Fibroblast of lung (primary cell): ENCODE data around the gene SAP30. TPM values are rescaled to one million over a fixed set of nuclear protein-coding genes. Genes with fewer than 3 reads are reported as not detected.

Experiments used
- DNase-seq, 2 donors: peaks; one replicate each; pipeline versions ENCODE4 v3.0.0 to v3.0.0-alpha.2; 2010; ENCODE audit warnings: low read depth in 2 of 2
- H2AFZ ChIP-seq: 2 replicates; pipeline ENCODE4 v1.5.1; 2012; ENCODE audit warnings: low read length, control low read depth, inconsistent platforms
- H3K27ac ChIP-seq: 2 replicates; pipeline ENCODE4 v1.5.1; 2011; ENCODE audit warnings: low read length, control low read depth; ENCODE audit not compliant: insufficient read depth
- H3K27me3 ChIP-seq: 2 replicates; pipeline ENCODE4 v1.5.1; 2011; ENCODE audit warnings: mild to moderate bottlenecking, low read length; ENCODE audit not compliant: control insufficient read depth, insufficient read depth
- H3K36me3 ChIP-seq: 2 replicates; pipeline ENCODE4 v1.5.1; 2011; ENCODE audit warnings: low read length; ENCODE audit not compliant: control insufficient read depth, insufficient read depth
- H3K4me1 ChIP-seq: 2 replicates; pipeline ENCODE4 v1.5.1; 2011; ENCODE audit warnings: low read length; ENCODE audit not compliant: control insufficient read depth, insufficient read depth; ENCODE audit errors: extremely low read depth
- H3K4me2 ChIP-seq: 2 replicates; pipeline ENCODE4 v1.5.1; 2011; ENCODE audit warnings: low read length, control low read depth; ENCODE audit not compliant: insufficient read depth; ENCODE audit errors: extremely low read depth
- H3K4me3 ChIP-seq, 4 experiments: fragments of 200-600 bp in 1 of 4; sonication (generic) in 1 of 4; replicated peaks in 1 of 4; 2 replicates each; pipeline ENCODE4 v1.5.1; 2011 to 2016; ENCODE audit warnings: low read length in 4 of 4, low read depth in 3 of 4, mild to moderate bottlenecking in 3 of 4, control low read depth in 2 of 4, inconsistent platforms in 1 of 4, mixed read lengths in 1 of 4; ENCODE audit not compliant: insufficient read depth in 1 of 4; ENCODE audit errors: control extremely low read depth in 1 of 4
- H3K79me2 ChIP-seq: 2 replicates; pipeline ENCODE4 v1.5.1; 2012; ENCODE audit warnings: mild to moderate bottlenecking, low read length, inconsistent platforms; ENCODE audit not compliant: control insufficient read depth, insufficient read depth
- H3K9ac ChIP-seq: 2 replicates; pipeline ENCODE4 v1.5.1; 2011; ENCODE audit warnings: mild to moderate bottlenecking, low read length, control low read depth; ENCODE audit not compliant: insufficient read depth
- H3K9me3 ChIP-seq: 2 replicates; pipeline ENCODE4 v1.5.1; 2012; ENCODE audit warnings: low read depth, low read length; ENCODE audit not compliant: control insufficient read depth, insufficient read depth
- H4K20me1 ChIP-seq: 2 replicates; pipeline ENCODE4 v1.5.1; 2011; ENCODE audit warnings: low read length; ENCODE audit not compliant: control insufficient read depth, insufficient read depth; ENCODE audit errors: extremely low read depth
- EZH2 ChIP-seq: IDR thresholded peaks from 2 replicates; pipeline ENCODE4 v1.5.1; 2012; ENCODE audit warnings: low read length, control low read depth, mild to moderate bottlenecking; ENCODE audit errors: missing control alignments
- polyA plus RNA-seq, 2 donors: library from polyadenylated mRNA; depleted of rRNA in 1 of 2; stranded (reverse) in 1 of 2; unstranded in 1 of 2; fragments of >200 nt; gene quantifications; 2 replicates each; pipeline ENCODE4 v1.2.1, GENCODE V29; 2011 to 2012; ENCODE audit warnings: missing spikeins in 1 of 2
- total RNA-seq: library from RNA; depleted of rRNA; stranded (reverse); fragments of >200 nt; gene quantifications from 2 replicates; pipeline ENCODE4 v1.2.1, GENCODE V29; 2014
- TF ChIP-seq, protein P1 (sequence below), 2 donors: IDR thresholded peaks in 1 of 2; conservative IDR thresholded peaks in 1 of 2; 1 replicate in 1 of 2; 2 replicates in 1 of 2; pipeline ENCODE4 v1.5.1; 2011 to 2012; ENCODE audit warnings: low read length in 2 of 2, control low read depth in 1 of 2, inconsistent platforms in 1 of 2, low read depth in 1 of 2, mild to moderate bottlenecking in 1 of 2

SAP30 gene
- total and polyA plus RNA-seq, 2 donors (not counting 1 experiment from before 2014, with no cell fraction given), result 32.5 to 101 TPM

DNA sequence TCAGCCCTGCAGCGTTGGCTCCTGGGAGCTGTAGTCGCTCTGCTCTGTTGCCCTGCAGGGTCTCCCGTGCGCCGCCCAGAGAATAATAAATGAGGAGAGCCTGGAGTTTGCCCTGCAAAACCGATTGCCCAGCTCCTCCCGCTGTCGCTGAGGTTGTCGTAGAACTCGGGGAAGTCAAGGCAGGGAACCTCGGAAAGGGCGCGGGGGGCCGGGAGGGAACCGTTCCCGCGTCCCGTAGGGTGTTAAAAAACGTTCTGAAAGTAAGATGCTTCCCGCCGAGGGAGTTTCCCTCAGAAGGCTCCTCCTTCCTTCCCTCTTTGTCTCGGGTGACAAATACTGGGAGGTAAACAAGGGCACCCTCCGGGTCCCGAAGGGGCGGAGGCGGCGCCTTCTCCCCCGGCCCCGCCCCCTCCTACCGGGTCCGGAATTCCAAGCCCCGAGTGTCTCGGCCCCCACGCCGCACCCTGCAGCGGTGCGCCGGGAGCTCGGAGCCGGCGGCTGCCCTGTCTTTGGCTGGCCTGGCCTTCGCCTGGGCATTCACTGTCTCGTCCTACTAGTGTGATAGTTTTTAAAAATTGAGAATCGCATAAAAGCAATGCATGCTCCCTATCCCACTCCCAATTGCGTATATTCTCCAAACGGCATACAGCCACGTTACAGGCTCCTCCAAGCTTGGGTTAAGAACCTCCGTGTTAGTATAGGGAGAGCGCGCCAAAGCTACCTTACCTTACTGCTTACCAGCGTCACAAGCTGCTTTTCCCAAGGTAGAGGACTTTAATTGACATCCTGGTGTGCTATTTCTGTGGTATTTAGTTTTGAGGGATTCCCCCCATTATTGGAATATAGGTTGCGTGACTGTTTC is 35.6 kb upstream of the SAP30 start:
- peaks cover 38% of the 10 kb centered on the region for H3K79me2 ChIP-seq
- peaks cover 3% of the 10 kb centered on the region for H3K4me1 ChIP-seq
- peak; percentile 78 to 79 for DNase-seq
- H3K4me3 ChIP-seq, result peak overlapping the region; percentile 85 to 92 (median 87)
- H4K20me1 ChIP-seq, result no peaks in the 10 kb centered on the region
- no peaks in the 10 kb centered on the region for H3K9me3 ChIP-seq
- H2AFZ ChIP-seq, result peak overlapping the region; percentile 79
- H3K27ac ChIP-seq, result peak overlapping the region; percentile 83
- TF ChIP-seq EZH2, result no peak
- TF ChIP-seq, protein P1, sequence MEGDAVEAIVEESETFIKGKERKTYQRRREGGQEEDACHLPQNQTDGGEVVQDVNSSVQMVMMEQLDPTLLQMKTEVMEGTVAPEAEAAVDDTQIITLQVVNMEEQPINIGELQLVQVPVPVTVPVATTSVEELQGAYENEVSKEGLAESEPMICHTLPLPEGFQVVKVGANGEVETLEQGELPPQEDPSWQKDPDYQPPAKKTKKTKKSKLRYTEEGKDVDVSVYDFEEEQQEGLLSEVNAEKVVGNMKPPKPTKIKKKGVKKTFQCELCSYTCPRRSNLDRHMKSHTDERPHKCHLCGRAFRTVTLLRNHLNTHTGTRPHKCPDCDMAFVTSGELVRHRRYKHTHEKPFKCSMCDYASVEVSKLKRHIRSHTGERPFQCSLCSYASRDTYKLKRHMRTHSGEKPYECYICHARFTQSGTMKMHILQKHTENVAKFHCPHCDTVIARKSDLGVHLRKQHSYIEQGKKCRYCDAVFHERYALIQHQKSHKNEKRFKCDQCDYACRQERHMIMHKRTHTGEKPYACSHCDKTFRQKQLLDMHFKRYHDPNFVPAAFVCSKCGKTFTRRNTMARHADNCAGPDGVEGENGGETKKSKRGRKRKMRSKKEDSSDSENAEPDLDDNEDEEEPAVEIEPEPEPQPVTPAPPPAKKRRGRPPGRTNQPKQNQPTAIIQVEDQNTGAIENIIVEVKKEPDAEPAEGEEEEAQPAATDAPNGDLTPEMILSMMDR (conservative IDR thresholded peaks at IDR 0.05 in 1 of 2, IDR thresholded peaks at IDR 0.05 in 1 of 2; ENCODE audit: low read depth in 1 of 2, low read length in 2 of 2), result no peak
- H3K9ac ChIP-seq, result peak overlapping the region; percentile 68
- H3K27me3 ChIP-seq, result no peaks in the 10 kb centered on the region
- H3K4me2 ChIP-seq, result peak overlapping the region; percentile 83
- H3K36me3 ChIP-seq, result no peaks in the 10 kb centered on the region

- Histone ChIP-seq H3K4me1 (no peaks in the 10 kb centered on the region), H3K27me3 (no peaks in the 10 kb centered on the region), H4K20me1 (no peaks in the 10 kb centered on the region), H2AFZ (no peak overlapping the region), H3K4me2 (no peak overlapping the region), H3K36me3 (no peaks in the 10 kb centered on the region), H3K27ac (no peak overlapping the region), H3K9ac (no peak overlapping the region), H3K79me2 (peaks cover 16% of the 10 kb centered on the region), H3K4me3 (no peak overlapping the region), H3K9me3 (no peaks in the 10 kb centered on the region)
- no peak for DNase-seq
- TF ChIP-seq EZH2, result no peak
- TF ChIP-seq, protein P1 (conservative IDR thresholded peaks at IDR 0.05 in 1 of 2, IDR thresholded peaks at IDR 0.05 in 1 of 2; ENCODE audit: low read depth in 1 of 2, low read length in 2 of 2), result no peak
Measured at GRCh38 chr4:173337463-173337862, 33.3 kb upstream of the SAP30 start.

DNA sequence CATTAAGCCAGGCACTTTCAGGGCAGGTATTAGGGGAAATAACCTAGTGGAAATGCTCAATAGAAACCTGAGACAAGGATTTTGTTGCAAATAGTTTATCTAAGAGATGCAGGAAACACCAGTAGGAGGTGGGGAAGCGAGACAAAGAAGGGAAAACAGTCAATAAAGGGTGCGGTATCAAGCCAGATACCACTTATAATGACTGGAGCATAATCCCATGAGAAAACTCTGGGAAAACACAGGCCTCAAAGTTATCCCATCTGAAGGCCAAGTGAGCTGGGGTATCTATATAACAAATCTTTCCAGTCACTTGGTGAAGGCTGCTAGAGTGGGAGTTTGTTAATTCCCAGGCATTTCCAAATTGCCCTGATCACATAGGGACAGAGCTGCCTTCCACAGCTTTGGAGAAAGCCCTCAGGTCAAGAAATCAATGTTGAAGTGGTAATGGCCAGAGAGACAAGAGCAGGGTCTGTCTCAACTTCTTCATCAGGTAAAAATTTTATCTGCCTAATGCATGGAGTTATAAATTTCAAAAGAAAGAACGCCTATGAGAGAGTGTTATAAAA is 26.8 kb upstream of the SAP30 start:
- TF ChIP-seq EZH2, result no peak
- TF ChIP-seq, protein P1 (conservative IDR thresholded peaks at IDR 0.05 in 1 of 2, IDR thresholded peaks at IDR 0.05 in 1 of 2; ENCODE audit: low read depth in 1 of 2, low read length in 2 of 2), result no peak
- no peaks in the 10 kb centered on the region for H3K27me3 ChIP-seq
- H3K4me2 ChIP-seq, result no peak overlapping the region

More for the DNA sequence above, 26.8 kb upstream of the SAP30 start:
- no peaks in the 10 kb centered on the region for H3K36me3 ChIP-seq
- no peak for DNase-seq
- H3K9me3 ChIP-seq, result no peaks in the 10 kb centered on the region
- H3K9ac ChIP-seq, result no peak overlapping the region
- H2AFZ ChIP-seq, result no peak overlapping the region
- no peak overlapping the region for H3K4me3 ChIP-seq
- peaks cover 3% of the 10 kb centered on the region for H3K4me1 ChIP-seq
- H3K27ac ChIP-seq, result no peak overlapping the region
- H4K20me1 ChIP-seq, result no peaks in the 10 kb centered on the region
- H3K79me2 ChIP-seq, result no peaks in the 10 kb centered on the region
